T-helper 9 cell (primary cell): ENCODE results near the gene KLK10.

Experiments used
- DNase-seq: peaks from one replicate; pipeline ENCODE4 v3.0.0-alpha.2; 2020

KLK10 gene

GRCh38 chr19:51025809-51026553, 6.5 kb upstream of the KLK10 start:
- DNase-seq = no peak

DNA sequence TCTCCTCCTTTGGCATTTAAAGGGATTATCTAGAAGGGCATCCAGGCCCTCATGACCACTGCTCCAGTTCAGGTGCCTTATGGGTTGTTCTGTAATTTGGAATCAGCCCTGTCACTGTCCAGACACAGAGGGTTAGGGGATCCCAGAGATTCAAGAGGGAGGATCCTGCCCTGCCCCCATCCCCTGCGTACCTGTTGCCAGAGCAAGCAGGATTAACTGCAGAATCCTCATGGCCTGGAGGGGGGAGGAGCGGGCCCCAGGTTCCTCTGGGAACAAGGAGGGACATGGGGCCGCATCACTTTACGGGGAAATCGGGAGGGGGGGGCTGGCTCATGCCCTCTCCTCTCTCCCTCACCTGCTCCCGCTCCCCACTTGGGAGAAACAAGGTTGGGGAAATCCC, 5.9 kb upstream of the KLK10 start:
- DNase-seq = no peak

- DNase-seq = no peak
Measured at GRCh38 chr19:51024924-51025323, 5.4 kb upstream of the KLK10 start.

DNA sequence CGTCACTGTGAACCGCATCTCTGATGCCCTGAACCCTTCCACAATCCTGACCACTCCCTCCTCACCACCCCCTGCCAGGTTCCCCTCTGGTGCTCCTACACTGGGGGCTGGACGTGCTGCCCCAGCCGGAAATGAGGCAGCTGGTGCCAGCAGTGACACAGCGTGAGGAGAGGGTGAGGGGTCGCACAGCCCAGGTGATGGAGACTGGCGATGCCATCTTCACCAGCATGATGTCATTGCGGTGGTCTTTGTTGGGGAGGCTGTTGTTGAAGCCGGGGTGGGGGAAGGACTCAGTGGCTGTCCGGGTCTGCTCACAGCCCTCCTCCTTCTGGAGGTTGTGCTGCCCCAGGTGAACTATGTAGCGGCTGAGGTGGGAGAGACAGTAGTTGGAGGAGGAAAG, 4.4 kb upstream of the KLK10 start:
- no peak for DNase-seq

- no peak for DNase-seq
Measured at GRCh38 chr19:51022526-51022925, 3.0 kb upstream of the KLK10 start.

- DNase-seq = no peak
Measured at GRCh38 chr19:51020988-51021651, 1.6 kb upstream of the KLK10 start.

DNA sequence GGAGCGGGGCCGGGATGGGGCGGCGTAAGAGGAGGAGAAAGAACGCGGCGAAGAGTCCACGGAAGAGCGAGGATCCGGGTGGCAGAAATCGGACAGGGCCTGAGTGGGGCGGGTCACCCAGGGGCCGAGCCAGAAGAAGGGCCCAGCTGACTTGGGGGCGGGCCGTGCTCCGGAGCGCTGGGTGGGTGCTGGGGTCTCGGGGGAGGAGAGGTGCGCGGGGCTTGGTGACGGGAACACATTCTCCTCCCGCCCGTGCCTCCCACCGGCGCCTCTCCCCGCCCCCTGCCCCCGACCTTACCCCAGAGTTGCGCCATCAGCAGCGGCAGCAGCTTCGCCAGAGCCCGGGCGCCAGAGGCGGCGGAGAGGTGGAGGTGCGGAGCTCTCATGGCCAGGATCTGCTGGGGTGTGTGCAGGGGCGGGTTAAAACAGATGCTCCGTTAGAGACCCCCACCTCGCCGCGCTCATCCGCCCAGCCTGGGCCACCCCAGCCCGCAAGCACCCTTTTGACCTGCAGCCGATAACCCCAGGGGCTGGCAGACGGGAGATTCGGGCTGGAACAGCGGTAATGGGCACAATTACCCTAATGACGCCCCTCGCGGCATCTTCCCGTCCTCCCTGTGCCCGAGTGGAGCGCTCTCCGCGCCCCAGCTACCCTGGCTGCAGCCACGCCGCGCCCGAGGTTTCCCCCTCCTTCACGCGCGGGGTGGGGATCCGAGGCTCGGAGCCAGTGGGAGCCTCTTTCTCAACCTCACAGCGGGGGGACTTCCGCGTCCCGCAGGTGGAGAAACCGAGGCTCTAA, 565 bp downstream of the KLK10 start:
- no peak for DNase-seq

DNA sequence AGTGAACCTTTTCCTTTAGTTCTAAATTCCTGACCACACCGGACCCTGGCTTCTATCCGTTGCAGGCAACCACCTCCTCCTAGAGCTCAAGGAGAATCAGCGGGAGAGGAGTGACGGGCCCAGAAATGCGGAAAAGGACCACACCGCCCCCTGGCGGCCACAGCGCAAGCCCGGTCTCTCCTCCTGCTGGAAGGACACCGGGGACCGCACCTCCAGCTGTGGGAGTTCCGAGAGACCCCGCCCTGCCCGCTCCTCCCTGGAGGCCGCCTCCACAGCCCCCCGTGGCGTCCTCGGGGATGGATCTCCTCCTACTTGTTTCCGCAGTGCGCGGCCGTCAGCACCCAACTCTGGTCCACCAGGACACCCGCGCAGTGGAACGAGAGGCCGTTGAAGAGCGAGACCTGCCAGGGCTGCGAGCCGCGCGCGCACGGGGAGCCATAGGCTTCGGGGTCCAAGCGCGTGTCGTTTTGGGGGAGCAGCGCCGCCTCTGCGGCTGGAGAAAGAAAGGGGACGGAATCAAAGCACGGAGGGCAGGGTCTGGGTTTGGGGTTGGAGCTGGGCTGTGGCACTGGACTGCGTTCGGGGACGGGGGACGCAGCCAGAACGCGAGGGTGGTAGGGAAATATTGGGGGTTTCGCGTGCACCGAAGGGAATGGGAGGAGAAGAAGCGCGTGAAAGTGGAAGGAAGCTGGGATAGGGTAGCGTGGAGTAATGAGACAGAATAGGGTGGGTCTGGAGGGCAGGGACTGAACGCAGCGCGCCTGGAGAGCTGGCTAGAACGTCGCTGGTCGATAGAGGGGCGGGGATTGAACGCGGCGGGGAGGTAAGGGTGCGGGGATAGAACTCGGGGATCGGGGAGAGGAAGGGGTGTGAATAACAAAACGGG, 2.5 kb downstream of the KLK10 start:
- peak; percentile 23 for DNase-seq

GRCh38 chr19:51015691-51016267, 3.7 kb downstream of the KLK10 start:
- DNase-seq = no peak

DNA sequence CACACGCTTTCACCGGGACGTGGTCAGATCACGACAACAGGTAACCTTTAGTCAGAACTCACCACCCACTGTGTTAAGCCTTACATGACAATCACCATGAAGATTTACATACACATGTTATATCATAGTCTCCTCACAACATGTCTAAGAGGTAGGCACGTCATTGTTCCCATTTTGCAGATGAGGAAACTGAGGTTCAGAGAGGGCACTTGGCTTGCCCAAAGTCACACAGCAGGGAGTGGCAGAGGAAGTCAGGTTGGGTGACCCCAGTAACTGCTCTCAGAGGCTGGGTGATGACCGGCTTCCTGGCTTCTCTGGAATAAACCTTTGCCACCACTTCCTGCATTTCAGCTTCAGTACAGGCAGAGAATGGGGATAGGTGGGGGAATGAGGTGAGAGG, 5.3 kb downstream of the KLK10 start:
- no peak for DNase-seq

DNA sequence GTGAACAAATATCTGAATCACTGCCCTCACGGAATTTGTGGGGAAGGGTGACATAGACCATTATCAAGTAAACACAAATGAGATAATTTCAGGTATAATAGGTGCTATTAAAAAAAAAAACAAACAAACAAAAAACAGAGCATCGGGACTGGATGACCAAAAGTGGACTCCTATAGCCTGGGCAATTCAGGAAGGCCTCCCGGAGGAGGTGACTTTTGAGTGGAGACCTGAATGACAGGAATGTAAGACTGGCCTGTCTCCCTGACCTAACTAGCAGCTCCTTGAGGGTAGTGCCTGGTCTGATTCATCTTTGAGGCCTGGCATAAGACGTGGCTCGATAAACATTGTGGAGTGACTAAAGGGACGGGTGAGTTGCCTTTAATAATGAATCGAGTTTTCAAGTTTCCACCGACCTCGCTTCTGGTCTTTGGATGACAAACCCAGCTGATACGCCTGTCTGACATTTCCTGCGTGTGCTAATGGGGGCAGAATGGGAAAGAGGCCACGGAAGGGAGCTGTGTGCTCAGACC, 6.8 kb downstream of the KLK10 start:
- DNase-seq = no peak

DNA sequence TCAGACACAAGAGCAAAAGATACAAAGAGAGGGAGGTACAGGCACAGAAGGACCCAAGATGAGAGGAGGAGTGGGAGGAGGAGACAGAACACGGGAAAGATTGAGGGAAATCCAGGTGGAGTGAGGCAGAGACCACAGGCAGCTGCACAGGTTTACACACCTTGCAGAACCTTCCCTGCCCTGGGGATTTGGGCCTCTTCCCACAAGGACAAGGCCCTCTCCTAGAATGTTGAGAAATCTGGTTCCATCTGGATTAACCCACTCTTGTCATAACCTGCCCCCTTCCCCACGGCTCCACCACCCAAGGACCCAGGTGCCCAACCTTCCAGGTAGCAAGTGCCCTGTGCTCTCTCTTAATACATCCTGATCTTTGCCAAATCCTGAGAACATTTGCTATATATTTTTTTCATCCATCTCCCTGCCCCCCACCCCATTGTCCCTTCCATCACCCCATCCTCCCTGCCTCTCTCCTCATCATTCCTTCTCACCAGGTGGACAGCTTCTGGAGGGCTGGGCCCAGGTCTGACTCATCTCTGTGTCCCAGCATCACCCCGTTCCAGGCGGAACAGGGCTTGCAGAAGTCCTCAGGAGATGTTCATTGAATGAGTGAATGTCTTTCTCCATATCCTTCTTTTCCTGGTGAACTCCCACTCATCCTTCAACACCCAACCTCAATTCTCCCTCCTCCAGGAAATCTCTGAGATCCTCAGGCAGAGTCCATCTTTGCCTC, 9.3 kb downstream of the KLK10 start:
- DNase-seq = no peak

- no peak for DNase-seq
Measured at GRCh38 chr19:51009061-51009891, 10.2 kb downstream of the KLK10 start.

DNA sequence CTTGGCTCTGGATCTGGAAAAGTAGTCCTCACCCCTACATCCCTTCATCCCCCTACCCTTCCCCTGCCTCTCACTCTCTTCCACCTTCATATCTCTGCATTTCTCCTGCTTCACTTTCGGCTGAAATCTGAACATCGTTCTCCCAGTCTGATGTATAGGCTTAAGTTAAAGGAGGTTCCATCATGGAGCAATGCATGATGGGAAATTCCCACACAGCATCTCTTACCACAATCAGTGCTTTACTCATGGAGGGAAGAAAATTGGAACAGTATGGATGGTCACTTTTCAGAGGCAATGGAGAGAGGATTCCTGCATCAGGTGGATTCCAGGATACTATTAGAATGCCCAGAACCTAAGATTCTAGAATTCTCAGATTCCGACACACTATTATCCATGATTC, 12.0 kb downstream of the KLK10 start:
- DNase-seq = no peak

- no peak for DNase-seq
Measured at GRCh38 chr19:51006406-51006805, 13.1 kb downstream of the KLK10 start.

- no peak for DNase-seq
Measured at GRCh38 chr19:51005248-51005647, 14.3 kb downstream of the KLK10 start.

- no peak for DNase-seq
Measured at GRCh38 chr19:51003316-51003715, 16.2 kb downstream of the KLK10 start.

DNA sequence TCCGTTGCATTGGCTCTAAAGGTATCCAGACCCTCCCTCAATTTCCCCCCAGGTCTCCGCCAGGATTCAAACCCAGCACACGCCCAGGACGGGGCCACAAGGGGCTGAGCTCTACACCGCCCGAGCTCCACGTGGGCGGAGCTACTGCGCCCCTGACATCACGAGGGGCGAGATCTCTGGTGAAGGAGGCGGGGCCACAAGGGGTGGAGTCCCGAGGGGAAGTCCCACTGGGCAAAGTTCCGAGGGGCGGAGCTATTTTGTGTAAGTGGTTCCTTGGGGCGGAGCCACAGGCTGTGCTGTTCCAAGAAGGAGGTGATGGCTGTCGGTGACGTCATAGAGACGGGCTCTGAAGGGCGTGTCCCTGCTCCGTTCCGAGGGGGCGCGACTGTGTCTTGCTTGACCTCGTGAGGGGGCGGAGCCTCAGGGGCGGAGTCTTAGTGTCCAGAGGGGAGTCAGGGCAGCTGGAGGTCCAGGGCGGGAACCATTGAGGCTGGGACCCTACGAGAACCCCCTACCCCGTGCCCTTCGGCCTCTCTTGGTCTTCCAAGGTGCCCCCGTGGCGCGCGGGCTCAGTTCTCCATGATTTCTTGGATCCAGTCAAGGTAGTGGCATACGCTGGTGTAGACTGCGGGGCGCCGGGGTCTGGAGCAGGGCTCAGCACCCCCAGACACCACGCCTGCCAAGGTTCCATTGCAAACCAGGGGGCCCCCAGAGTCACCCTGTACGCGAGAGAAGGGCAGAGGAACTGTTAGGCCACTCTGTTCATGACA, 16.8 kb downstream of the KLK10 start:
- DNase-seq = no peak

DNA sequence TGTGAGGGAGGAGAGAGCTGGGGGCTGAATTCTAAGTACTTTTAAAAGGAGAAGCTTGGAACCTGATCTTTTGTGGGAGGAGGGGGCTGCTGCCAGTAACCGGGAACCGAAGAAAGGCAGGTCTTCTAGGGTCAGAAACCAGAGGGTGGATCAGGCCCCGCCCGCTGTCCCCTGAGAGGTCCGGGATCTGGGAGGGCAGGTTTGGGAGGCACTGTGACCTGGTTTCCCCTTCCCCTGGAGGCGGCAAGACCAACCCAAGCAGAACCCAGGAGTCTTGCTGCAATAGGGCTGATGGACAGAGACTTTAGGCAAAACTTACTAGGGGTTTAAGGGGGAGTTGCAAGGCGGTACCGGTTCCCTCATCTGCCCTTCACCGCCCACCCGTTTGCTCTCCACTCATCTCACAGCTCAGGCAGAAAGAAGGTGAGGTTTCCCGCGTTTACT, 17.4 kb downstream of the KLK10 start:
- no peak for DNase-seq

DNA sequence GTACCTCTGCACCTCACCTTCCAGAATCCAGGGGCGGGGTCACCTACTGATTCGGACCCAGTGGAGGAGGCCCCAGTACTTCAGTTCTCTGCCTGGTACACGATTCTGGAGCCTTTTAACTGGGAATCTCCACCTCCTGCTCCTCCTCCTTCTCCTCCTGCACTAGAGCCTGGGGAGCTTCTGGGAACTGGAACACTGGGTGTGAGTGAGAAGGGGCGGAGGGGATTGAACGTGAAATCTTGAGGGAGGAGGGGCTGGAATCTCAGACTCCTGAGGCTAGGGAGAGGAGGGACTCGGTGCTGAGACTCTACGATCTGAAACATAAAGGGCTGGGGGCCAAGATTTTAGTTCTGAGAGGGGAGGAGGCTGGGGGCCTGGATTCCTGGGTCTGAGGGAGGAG, 18.0 kb downstream of the KLK10 start, which contains the start of gene KLK8:
Gene KLK8 (minus strand): TSS at position 90 of the 400 bp plus-strand sequence. CDS start 437 bp downstream, outside the sequence.
- DNase-seq = no peak
